HG03045 (cell line): ENCODE results near the gene HSD17B8.

Experiments used
- ATAC-seq: cut with Tn5 transposase; IDR thresholded peaks from one replicate; pipeline ENCODE4 v1.9.1; 2021; ENCODE audit warnings: mild to moderate bottlenecking, moderate library complexity; ENCODE audit not compliant: unreplicated experiment

The HSD17B8 gene

DNA sequence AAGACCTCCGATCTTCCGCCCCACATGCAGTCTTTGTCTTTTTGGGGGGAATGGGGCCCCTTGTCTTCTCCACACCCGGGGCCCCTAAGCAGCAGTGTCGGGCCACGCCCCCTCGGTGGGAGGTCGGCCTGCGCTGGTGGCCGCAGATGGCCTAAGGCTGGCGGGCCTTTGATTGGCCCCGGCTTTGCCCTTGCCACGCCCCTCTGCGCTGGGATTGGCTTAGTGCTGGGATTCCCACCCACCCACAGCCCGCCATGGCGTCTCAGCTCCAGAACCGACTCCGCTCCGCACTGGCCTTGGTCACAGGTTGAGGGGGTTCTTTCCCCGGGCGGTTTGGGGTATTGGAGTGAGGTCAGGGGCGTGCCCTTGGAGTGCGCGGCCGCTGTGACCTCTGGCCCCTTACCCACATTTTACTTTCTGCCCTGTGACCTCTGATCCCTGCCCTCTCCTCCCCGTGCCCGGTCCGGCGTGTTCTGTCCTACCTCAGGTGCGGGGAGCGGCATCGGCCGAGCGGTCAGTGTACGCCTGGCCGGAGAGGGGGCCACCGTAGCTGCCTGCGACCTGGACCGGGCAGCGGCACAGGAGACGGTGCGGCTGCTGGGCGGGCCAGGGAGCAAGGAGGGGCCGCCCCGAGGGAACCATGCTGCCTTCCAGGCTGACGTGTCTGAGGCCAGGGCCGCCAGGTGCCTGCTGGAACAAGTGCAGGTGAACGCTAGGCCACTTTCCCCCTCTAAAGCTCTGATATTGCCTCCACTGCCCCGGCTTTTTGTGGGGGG lies at the start of gene HSD17B8:
HSD17B8 (plus strand) TSS at position 241 of the 776 bp plus-strand sequence; CDS start at position 255, 14 bp downstream.
- ATAC-seq = peak; percentile 45

DNA sequence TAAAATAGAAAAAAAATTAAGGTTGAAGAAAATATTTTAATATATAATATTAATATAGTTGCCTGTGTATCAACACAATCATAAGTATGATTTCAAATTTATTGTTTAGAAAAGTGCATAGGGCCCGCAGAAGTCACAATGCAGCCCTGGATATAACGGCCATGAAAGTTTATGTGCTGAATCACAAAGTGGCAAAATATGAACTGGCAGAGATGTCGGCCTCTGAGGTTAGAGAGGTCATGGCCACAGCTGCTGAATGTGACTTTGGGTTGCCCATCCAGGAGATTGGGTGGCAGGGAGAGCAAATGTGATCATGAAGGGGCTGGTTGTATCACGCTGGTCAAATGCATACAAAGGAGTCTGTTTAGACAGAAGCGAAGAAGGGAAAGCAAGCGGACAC lies 47.9 kb upstream of the HSD17B8 start:
- no peak for ATAC-seq

GRCh38 chr6:33156964-33157363 lies 47.5 kb upstream of the HSD17B8 start:
- ATAC-seq = no peak

DNA sequence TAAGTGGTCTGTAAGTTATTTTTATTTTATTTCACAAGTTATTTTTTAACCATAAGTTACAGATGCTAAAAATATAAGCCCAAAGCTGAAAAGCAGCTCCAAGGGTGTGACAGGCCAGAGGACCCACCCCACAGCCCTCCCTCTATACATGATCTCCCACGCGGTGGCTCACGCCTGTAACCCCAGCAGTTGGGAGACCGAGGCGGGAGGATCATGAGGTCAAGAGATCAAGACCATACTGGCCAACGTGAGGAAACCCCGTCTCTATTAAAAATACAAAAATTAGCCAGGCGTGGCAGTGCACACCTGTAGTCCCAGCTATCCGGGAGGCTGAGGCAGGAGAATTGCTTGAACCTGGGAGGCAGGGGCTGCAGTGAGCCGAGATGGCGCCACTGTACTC lies 44.4 kb upstream of the HSD17B8 start:
- no peak for ATAC-seq

DNA sequence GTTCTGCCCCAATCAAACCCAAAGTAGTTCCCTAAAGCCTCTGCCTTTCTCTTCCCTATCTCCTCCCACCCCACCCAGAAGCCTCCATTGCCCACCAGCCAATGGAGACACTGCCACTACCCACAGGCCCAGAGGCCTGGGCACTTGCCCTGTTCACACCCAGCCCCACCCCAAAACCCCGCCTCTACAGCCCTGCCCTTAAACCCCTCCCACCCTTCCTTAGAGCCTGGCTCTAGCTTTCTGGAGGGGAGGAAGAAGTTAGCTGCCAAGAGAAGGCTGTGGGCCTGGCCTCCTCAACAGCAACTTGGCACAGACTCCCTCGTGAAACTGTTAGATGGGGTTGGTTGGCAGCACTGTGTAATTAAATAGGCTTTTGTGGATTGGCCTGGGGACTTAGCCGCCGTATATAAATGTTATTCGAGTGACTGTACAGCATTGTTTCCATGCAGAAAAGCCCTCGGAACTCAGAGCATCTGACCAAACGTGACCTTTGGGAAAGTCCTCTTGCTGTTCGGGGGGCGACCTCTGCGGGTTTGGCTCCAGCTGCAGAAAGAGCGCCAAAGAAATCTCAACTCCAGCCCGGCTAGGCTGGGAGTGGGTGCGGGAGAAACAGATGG lies 43.6 kb upstream of the HSD17B8 start:
- no peak for ATAC-seq

DNA sequence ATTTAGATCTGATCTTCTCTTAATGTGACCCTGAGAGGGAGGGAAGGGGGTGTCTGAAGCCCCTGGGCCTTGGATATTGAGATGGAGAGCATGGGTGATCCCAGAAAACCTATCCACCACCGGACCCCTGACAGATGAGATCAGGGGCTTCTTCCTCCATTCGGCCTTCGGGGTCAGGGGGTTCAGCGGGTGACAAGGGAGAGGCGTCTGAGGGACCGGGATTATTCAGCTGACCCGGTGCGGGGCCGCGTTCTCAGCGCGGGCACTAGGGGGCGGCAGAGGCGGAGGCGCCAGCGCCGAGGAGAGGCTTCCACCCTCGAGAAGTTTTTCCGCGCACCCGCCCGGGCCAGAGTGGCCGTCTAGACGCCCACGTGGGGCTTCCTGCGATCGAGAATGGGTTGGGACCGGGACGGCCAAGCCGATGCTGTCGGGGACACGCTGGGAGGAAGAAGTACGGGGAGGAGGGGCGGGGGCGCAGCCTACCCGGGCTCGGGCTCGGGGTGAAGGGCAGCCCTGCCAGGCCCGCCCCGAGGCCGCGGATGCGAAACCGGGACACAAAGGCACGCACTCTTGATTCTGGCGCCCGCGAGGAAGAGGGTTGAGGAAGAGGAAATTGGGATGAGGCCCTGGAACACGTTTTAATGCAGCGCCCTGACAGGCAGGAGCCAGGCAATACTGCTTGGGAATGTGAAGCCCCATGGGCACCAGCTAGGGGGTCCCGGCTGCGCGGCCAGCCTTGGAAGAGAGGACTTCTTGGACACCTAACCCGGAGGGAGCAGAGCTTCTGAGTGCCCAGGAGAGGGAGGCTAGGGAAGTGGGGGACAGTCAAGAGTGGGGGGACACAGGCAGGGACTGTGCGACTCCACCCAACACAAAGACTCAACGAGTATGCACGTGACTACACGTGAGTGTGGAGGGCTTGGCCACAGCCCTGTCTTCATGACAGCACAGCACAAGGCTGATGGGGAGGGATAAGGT lies 42.8 kb upstream of the HSD17B8 start:
- ATAC-seq = peak; percentile 53

GRCh38 chr6:33163540-33163939 lies 40.9 kb upstream of the HSD17B8 start:
- no peak for ATAC-seq

DNA sequence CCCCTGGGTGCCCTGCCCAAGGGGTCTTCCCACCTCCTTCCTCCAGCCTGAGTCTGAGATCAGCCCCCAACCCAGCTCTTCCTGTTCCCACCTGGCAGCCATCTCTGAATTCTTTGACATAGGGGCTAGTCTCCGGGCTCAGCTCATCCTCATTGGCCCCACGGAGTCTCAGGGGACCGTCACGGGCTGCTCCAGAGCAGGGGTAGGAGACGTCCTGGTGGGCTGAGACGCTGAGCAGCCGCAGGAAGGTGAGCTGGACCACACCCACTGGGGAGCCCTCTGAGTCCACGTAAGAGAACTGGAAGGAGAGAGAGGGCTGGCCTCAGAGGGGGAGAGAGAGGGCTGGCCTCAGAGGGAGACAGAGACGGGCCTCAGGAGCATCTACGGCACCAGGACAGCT lies 40.3 kb upstream of the HSD17B8 start:
- no peak for ATAC-seq

- no peak for ATAC-seq
These were observed 39.6 kb upstream of the HSD17B8 start for GRCh38 chr6:33164665-33165373.

- ATAC-seq = no peak
These were observed 38.7 kb upstream of the HSD17B8 start for GRCh38 chr6:33165581-33166258.

DNA sequence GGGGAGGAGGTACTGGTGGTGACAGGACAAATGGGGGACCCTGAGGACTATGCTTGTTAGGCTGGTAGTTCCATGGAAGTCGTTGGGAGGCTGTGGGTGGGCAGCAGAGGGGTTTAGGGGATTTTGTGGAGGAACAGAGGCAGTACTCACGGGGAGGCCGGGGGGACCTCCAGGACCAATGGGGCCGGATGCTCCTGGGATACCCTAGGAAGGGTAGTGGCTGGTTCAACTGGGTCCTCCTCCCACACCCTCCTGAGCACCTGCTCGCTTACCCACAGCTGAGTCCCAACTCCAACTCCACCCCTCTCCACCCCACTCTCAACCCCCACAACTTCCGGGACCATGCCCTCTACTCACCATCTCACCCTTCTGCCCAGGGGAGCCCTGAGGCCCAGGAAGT lies 38.1 kb upstream of the HSD17B8 start:
- no peak for ATAC-seq

DNA sequence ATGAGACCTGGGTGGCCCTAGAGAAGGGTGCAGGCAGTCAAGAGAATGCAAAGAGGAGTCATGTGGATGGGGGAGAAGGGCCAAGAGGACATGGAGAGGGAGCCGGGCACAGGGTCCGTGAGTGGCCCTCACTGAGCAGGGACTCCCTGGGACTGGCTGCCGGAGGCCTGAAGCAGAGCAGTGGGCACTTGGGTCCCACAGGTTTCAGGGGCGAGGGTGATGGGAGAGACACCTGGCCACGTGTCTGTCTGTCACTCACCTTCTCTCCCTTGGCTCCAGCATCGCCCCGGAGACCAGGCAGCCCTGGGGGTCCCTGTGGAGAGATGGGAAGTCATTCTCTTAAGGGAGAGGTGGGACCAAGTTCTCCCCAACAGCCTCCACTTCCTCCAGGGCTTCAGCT lies 37.6 kb upstream of the HSD17B8 start:
- no peak for ATAC-seq

DNA sequence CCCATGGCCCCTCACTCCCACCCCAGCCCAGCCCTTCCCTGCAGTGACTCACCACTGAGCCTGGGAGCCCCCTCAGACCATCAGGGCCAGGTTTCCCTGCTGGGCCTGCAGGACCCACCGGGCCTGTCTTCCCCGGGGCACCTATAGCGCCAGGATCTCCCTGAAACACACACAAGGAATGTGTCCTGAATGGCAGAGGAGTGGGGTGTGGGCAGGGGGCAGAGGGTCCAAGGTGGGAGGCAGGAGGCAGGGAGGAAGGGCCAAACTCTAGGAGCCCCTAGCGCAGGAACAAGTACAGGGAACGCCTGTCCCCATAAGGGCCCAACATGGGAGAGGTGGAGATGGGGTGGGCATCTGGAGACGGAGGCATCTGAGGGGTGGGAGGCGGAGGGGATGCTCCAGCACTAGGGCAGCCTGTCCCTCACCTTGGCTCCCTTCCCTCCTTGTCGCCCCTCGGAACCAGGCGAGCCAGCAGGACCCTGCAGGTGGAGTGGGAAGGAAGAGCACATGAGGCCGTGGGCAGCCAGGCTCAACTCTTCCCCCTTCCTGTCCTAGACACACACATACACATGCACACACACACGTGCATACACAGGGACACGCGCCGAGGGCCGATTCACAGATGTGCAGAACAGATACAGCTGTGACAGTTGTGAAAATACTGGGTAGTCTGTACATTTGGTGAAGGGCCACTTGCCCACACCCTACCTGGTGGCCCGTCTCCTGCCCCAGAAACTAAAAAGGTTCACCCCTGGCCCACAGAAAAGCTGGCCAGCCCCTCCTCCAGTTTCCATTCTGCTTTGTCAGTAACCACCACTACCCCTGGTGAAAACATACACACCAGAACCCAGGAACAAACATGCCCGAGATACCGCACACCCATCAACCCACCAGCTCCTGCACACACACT lies 36.8 kb upstream of the HSD17B8 start:
- no peak for ATAC-seq

- no peak for ATAC-seq
These were observed 36.2 kb upstream of the HSD17B8 start for GRCh38 chr6:33168284-33168601.

DNA sequence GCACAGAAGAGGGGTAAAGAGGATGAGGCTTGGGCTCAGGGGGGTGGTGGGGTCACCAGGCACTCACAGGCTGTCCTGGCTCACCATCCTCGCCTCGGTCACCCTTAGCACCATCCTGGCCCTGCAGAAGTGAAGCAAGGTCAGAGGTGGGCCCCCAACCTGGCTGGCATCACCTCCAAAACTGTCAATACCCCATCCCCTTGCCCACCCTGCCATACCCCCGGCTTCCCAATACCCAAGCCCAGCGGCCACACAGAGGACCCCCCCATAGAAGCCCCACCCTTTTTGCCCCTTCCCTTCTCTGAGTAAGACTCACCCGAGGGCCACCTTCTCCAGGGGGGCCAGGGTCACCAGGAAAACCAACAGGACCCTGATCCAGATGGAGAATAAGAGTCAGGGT lies 35.8 kb upstream of the HSD17B8 start:
- ATAC-seq = no peak

DNA sequence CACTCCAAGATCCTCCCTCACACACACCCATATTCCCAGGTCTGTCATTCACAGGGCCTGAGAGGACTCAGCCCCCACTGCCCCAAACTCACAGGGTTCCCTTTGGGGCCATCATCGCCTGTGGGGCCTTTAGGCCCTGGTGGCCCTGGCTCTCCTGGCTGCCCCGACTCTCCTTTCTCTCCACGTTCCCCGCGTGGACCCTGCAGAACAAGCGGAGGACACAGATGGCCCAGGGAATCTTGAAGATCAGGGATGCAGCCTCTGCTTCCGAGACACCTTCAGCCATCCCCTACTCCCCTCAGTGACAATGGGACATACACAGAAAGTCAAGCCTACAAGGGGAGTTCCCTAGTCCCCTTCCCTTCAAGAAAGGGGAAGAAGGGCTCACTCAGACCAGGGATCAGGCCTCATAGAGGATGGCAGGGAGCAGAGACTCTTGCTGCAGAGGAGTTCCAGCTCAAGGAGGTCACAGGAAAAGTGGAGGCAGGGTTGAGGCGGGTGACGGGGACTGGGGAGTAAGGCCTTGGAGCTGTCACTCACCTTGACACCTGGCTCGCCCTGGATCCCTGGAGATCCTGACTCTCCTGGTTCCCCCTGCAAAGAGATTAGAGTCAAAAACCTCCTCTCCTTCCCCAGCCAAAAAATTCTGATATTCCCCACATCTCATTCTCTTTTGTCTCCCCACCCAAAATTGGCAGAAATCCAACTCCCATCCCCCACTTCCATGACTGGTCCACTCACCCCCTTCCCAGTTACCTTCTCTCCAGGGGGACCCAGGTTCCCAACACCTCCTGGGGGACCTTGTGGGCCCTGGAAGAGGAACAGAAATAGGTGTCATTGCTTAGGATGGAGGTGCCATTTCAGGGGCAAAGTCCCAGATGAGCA lies 34.9 kb upstream of the HSD17B8 start:
- ATAC-seq = no peak

GRCh38 chr6:33170176-33171015 lies 34.1 kb upstream of the HSD17B8 start:
- ATAC-seq = no peak
